Right lobe of liver (tissue), 4 donors: ENCODE measurements around the gene CNPY4.

ENCODE experiments used
- CTCF ChIP-seq, 4 donors: fragments of 200-600 bp in 3 of 4; fragments of 450-650 bp in 1 of 4; IDR thresholded peaks; one replicate each; pipeline versions ENCODE4 v1.5.1 to v1.8.0; 2016 to 2022; ENCODE audit warnings: antibody characterized with exemption in 4 of 4, mild to moderate bottlenecking in 2 of 4
- POLR2A ChIP-seq: fragments of 450-650 bp; IDR thresholded peaks from one replicate; pipeline ENCODE4 v1.6.1; 2017; ENCODE audit warnings: antibody characterized with exemption, mild to moderate bottlenecking
- donor health status: DM: no; HTN: no; CAD: no.
- donor health status: DM: no; HTN: no; CAD: no.
- donor health status: DM: no; HTN: yes; CAD: no.

- no peak for TF ChIP-seq POLR2A
- TF ChIP-seq CTCF (IDR thresholded peaks at IDR 0.05), result no peak
Measured at GRCh38 chr7:100107125-100107737, 12.2 kb upstream of the CNPY4 start.
